BJ (cell line): ENCODE data around the gene SIDT1. TPM values are rescaled to one million over a fixed set of nuclear protein-coding genes. Genes with fewer than 3 reads are reported as not detected.

ENCODE experiments used
- CTCF ChIA-PET: fragments of 350-600 bp; formaldehyde crosslinking; extraction: SDS; loops from one replicate; lab custom pipeline; 2021; ENCODE audit warnings: antibody characterized with exemption, inconsistent platforms; lab: Yijun Ruan, JAX
- POLR2A ChIA-PET: fragments of 300-600 bp; sonication (Branson Sonifier 250); formaldehyde crosslinking; extraction: SDS; loops from one replicate; lab custom pipeline; 2021; ENCODE audit warnings: antibody characterized with exemption; lab: Charles Lee
- DNase-seq: peaks from one replicate; pipeline ENCODE4 v3.0.0-alpha.2; 2011; ENCODE audit warnings: low read depth
- H3K27me3 ChIP-seq: 2 replicates; pipeline ENCODE4 v1.6.0; 2011; ENCODE audit warnings: low read length; ENCODE audit not compliant: control insufficient read depth, insufficient read depth
- H3K36me3 ChIP-seq: 2 replicates; pipeline ENCODE4 v1.5.1; 2011; ENCODE audit warnings: low read length; ENCODE audit not compliant: control insufficient read depth, insufficient read depth
- H3K4me3 ChIP-seq: 2 replicates; pipeline ENCODE4 v1.5.1; 2011; ENCODE audit warnings: low read depth, mild to moderate bottlenecking, control low read depth, low read length
- CTCF ChIP-seq: IDR thresholded peaks from 2 replicates; pipeline ENCODE4 v1.5.1; 2011; ENCODE audit warnings: low read depth, mild to moderate bottlenecking, control low read depth, inconsistent platforms, low read length, moderate library complexity; ENCODE audit not compliant: insufficient read depth
- polyA plus RNA-seq: library from polyadenylated mRNA; depleted of rRNA; stranded (reverse); fragments of >200 nt; gene quantifications from 2 replicates; pipeline ENCODE4 v1.2.3, GENCODE V29; 2011

The SIDT1 gene
- polyA plus RNA-seq, 1 experiment = not detected

GRCh38 chr3:113594066-113594465 is 61.7 kb downstream of the SIDT1 start:
- H3K27me3 ChIP-seq = no peaks in the 10 kb centered on the region; the same call in 1 of the 2 replicates
- H3K4me3 ChIP-seq = no peak overlapping the region
- DNase-seq = no peak
- H3K36me3 ChIP-seq = no peaks in the 10 kb centered on the region
- ChIA-PET CTCF (interaction anchor here (1.1 kb wide), 1 partner anchor 98 kb away, joined by 4 read pairs; no protein-coding TSS in a partner anchor), POLR2A (no interaction called here)
- TF ChIP-seq CTCF = no peak

- POLR2A ChIA-PET = no interaction called here
Observed at GRCh38 chr3:113597596-113598354, 65.4 kb downstream of the SIDT1 start.

GRCh38 chr3:113600418-113601182 is 68.2 kb downstream of the SIDT1 start:
- ChIA-PET CTCF (no interaction called here), POLR2A (no interaction called here)
- TF ChIP-seq CTCF = no peak

More at GRCh38 chr3:113597596-113598354, 65.4 kb downstream of the SIDT1 start:
- Histone ChIP-seq H3K4me3 (no peak overlapping the region), H3K27me3 (peaks cover 3% of the 10 kb centered on the region; the same call in 1 of the 2 replicates), H3K36me3 (no peaks in the 10 kb centered on the region)
- DNase-seq = no peak
- CTCF ChIA-PET = no interaction called here
- no peak for TF ChIP-seq CTCF

GRCh38 chr3:113601240-113601639 is 68.9 kb downstream of the SIDT1 start:
- ChIA-PET POLR2A (no interaction called here), CTCF (no interaction called here)
- TF ChIP-seq CTCF = no peak
- DNase-seq = no peak
- Histone ChIP-seq H3K4me3 (no peak overlapping the region), H3K36me3 (no peaks in the 10 kb centered on the region), H3K27me3 (peaks cover 7% of the 10 kb centered on the region; the same call in 1 of the 2 replicates)

More at GRCh38 chr3:113600418-113601182, 68.2 kb downstream of the SIDT1 start:
- H3K4me3 ChIP-seq = no peak overlapping the region
- no peaks in the 10 kb centered on the region for H3K36me3 ChIP-seq
- peaks cover 7% of the 10 kb centered on the region; the same call in 1 of the 2 replicates for H3K27me3 ChIP-seq
- no peak for DNase-seq

GRCh38 chr3:113602256-113602655 is 69.9 kb downstream of the SIDT1 start:
- no peak for DNase-seq
- peaks cover 7% of the 10 kb centered on the region for H3K27me3 ChIP-seq
- TF ChIP-seq CTCF = no peak
- H3K4me3 ChIP-seq = no peak overlapping the region
- ChIA-PET POLR2A (no interaction called here), CTCF (no interaction called here)
- H3K36me3 ChIP-seq = no peaks in the 10 kb centered on the region
